IMR-90 (cell line): ENCODE data around the gene POLR2E. TPM values are rescaled to one million over a fixed set of nuclear protein-coding genes. Genes with fewer than 3 reads are reported as not detected.

Experiments used
- ATAC-seq: fragments of 200-7000 bp; cut with Tn5 transposase; 2 replicates; pipeline ENCODE4 v1.9.1; 2020; ENCODE audit warnings: low read depth, mild to moderate bottlenecking, moderate library complexity
- BruUV-seq: library from RNA; stranded (reverse); fragments of 400-500 nt; replicated peaks from 2 replicates; lab custom pipeline; 2021; lab: Mats Ljungman, UMichigan
- CTCF ChIA-PET: fragments of 300-600 bp; formaldehyde crosslinking; extraction: SDS; loops from one replicate; lab custom pipeline; 2021; ENCODE audit warnings: antibody characterized with exemption; lab: Yijun Ruan, JAX
- POLR2A ChIA-PET: fragments of 300-600 bp; sonication (Branson Sonifier 250); formaldehyde crosslinking; loops from one replicate; lab custom pipeline; 2022; ENCODE audit warnings: antibody characterized with exemption; ENCODE audit not compliant: unreplicated experiment; lab: Charles Lee
- DNase-seq: peaks from one replicate; pipeline ENCODE4 v3.0.0; 2013
- H2AFZ ChIP-seq: replicated peaks from 2 replicates; pipeline ENCODE3; 2013; ENCODE audit warnings: low read length, mild to moderate bottlenecking; ENCODE audit not compliant: poor library complexity
- H2AK5ac ChIP-seq: 2 replicates; pipeline ENCODE4 v1.6.1; 2013; ENCODE audit warnings: low read depth, low read length, inconsistent platforms
- H2AK9ac ChIP-seq: replicated peaks from 2 replicates; pipeline ENCODE3; 2013; ENCODE audit warnings: mild to moderate bottlenecking, low read depth, low read length, moderate library complexity; ENCODE audit not compliant: poor library complexity
- H2BK120ac ChIP-seq: 2 replicates; pipeline ENCODE4 v1.6.1; 2013; ENCODE audit warnings: low read depth, low read length, inconsistent platforms
- H2BK15ac ChIP-seq: 3 replicates; pipeline ENCODE4 v1.6.1; 2013; ENCODE audit warnings: low read depth, low read length, inconsistent platforms
- H2BK20ac ChIP-seq: 2 replicates; pipeline ENCODE4 v1.6.1; 2013; ENCODE audit warnings: low read depth, mild to moderate bottlenecking, inconsistent platforms, low read length, moderate library complexity
- H2BK5ac ChIP-seq: 2 replicates; pipeline ENCODE4 v1.6.1; 2013; ENCODE audit warnings: mild to moderate bottlenecking, low read depth, low read length, inconsistent platforms; ENCODE audit not compliant: poor library complexity, severe bottlenecking
- H3K14ac ChIP-seq: replicated peaks from 2 replicates; pipeline ENCODE4 v1.6.1; 2013; ENCODE audit warnings: low read depth, low read length, inconsistent platforms
- H3K18ac ChIP-seq: 2 replicates; pipeline ENCODE4 v1.6.1; 2013; ENCODE audit warnings: low read depth, low read length, control low read depth
- H3K23ac ChIP-seq: 2 replicates; pipeline ENCODE4 v1.6.1; 2013; ENCODE audit warnings: low read depth, low read length, inconsistent platforms
- H3K27ac ChIP-seq: 2 replicates; pipeline ENCODE4 v1.5.1; 2013; ENCODE audit warnings: mild to moderate bottlenecking, control low read depth, low read length; ENCODE audit not compliant: insufficient read depth
- H3K27me3 ChIP-seq: 2 replicates; pipeline ENCODE4 v1.6.1; 2013; ENCODE audit warnings: low read length; ENCODE audit not compliant: control insufficient read depth, insufficient read depth
- H3K36me3 ChIP-seq: 2 replicates; pipeline ENCODE4 v1.6.1; 2013; ENCODE audit warnings: low read length, mixed read lengths; ENCODE audit not compliant: control insufficient read depth, insufficient read depth
- H3K4ac ChIP-seq: 2 replicates; pipeline ENCODE4 v1.6.1; 2013; ENCODE audit warnings: low read depth, low read length, inconsistent platforms
- H3K4me1 ChIP-seq: 2 replicates; pipeline ENCODE4 v1.6.1; 2013; ENCODE audit warnings: low read length, mixed read lengths; ENCODE audit not compliant: control insufficient read depth, insufficient read depth
- H3K4me2 ChIP-seq: 2 replicates; pipeline ENCODE4 v1.6.1; 2013; ENCODE audit warnings: low read depth, mild to moderate bottlenecking, control low read depth, low read length, moderate library complexity
- H3K4me3 ChIP-seq: 2 replicates; pipeline ENCODE4 v1.5.1; 2013; ENCODE audit warnings: low read depth, mild to moderate bottlenecking, control low read depth, low read length, moderate library complexity; ENCODE audit not compliant: insufficient read depth
- H3K56ac ChIP-seq: 2 replicates; pipeline ENCODE4 v1.6.1; 2013; ENCODE audit warnings: low read length, inconsistent platforms; ENCODE audit not compliant: insufficient read depth; ENCODE audit errors: extremely low read depth
- H3K79me1 ChIP-seq, 2 experiments: 2 replicates each; pipeline ENCODE4 v1.6.1; 2013; ENCODE audit warnings: low read length in 2 of 2, inconsistent platforms in 1 of 2, low read depth in 1 of 2
- H3K9ac ChIP-seq: 2 replicates; pipeline ENCODE4 v1.6.1; 2013; ENCODE audit warnings: low read depth, low read length, control low read depth
- H3K9me1 ChIP-seq: 2 replicates; pipeline ENCODE4 v1.6.1; 2013; ENCODE audit warnings: low read length, inconsistent platforms; ENCODE audit not compliant: insufficient read depth
- H3K9me3 ChIP-seq: 2 replicates; pipeline ENCODE4 v1.6.1; 2013; ENCODE audit warnings: low read length; ENCODE audit not compliant: control insufficient read depth, insufficient read depth
- H4K20me1 ChIP-seq: 2 replicates; pipeline ENCODE4 v1.6.1; 2013; ENCODE audit warnings: low read length, inconsistent platforms; ENCODE audit not compliant: insufficient read depth
- H4K5ac ChIP-seq: 2 replicates; pipeline ENCODE4 v1.6.1; 2013; ENCODE audit warnings: mild to moderate bottlenecking, low read depth, low read length, control low read depth
- H4K8ac ChIP-seq, 2 experiments: 2 replicates each; pipeline ENCODE4 v1.6.1; 2013; ENCODE audit warnings: low read depth in 2 of 2, low read length in 2 of 2, control low read depth in 1 of 2, inconsistent platforms in 1 of 2
- H4K91ac ChIP-seq: 2 replicates; pipeline ENCODE4 v1.6.1; 2013; ENCODE audit warnings: low read depth, low read length, inconsistent platforms; ENCODE audit not compliant: insufficient read depth
- CEBPB ChIP-seq: IDR thresholded peaks from 2 replicates; pipeline ENCODE4 v1.6.1; 2012; ENCODE audit warnings: low read depth, low read length, improper control_type of control experiment
- CHD1 ChIP-seq: IDR thresholded peaks from 2 replicates; pipeline ENCODE4 v1.6.1; 2012; ENCODE audit warnings: low read depth, low read length, improper control_type of control experiment
- FOS ChIP-seq: fragments of 150-350 bp; IDR thresholded peaks from 2 replicates; pipeline ENCODE4 v1.6.1; 2016; ENCODE audit warnings: low read depth, low read length
- NFE2L2 ChIP-seq: fragments of 150-350 bp; IDR thresholded peaks from 2 replicates; pipeline ENCODE4 v1.6.1; 2016; ENCODE audit warnings: low read depth, mild to moderate bottlenecking, low read length
- RFX5 ChIP-seq: IDR thresholded peaks from 2 replicates; pipeline ENCODE4 v1.8.0; 2012; ENCODE audit warnings: low read depth, mild to moderate bottlenecking, low read length, moderate library complexity
- SMC3 ChIP-seq: fragments of 150-350 bp; IDR thresholded peaks from 2 replicates; pipeline ENCODE4 v1.6.1; 2016; ENCODE audit warnings: low read depth, mild to moderate bottlenecking, antibody characterized with exemption, low read length, moderate library complexity
- WGBS, 2 experiments: methylation state at CpG; one replicate each; pipeline versions ENCODE4 v1.1.5 to v1.1.7; 2013; ENCODE audit warnings: missing lambda C conversion rate in 2 of 2; ENCODE audit not compliant: insufficient read length in 1 of 2; ENCODE audit errors: extremely low coverage in 2 of 2; 5-methylcytosine and 5-hydroxymethylcytosine counted together
- dilution Hi-C: fragments of 300-500 bp; cut with HindIII; formaldehyde crosslinking; loops from one replicate; pipeline ENCODE4 v1.14.3; 2018; ENCODE audit warnings: low sequenced_read_pairs; ENCODE audit not compliant: unreplicated experiment
- in situ Hi-C: fragments of 300-500 bp; cut with MboI; formaldehyde crosslinking; loops from 3 replicates; pipeline ENCODE4 v1.14.3; 2019; ENCODE audit warnings: low sequenced_read_pairs, inconsistent platforms, mixed read lengths
- intact Hi-C: fragments of 100-400 bp; cut with micrococcal nuclease; formaldehyde crosslinking; loops from 2 replicates; pipeline ENCODE4 v1.10.0; 2022
- polyA plus RNA-seq, 3 experiments: library from polyadenylated mRNA; depleted of rRNA; stranded (reverse); fragments of >200 nt; gene quantifications; 2 replicates each; pipeline ENCODE4 v1.2.3, GENCODE V29; 2012; ENCODE audit warnings: low replicate concordance in 1 of 3
- total RNA-seq: library from RNA; depleted of rRNA; stranded (reverse); fragments of >200 nt; gene quantifications from 2 replicates; pipeline ENCODE4 v1.2.3, GENCODE V29; 2012
- TF ChIP-seq, protein P1 (sequence below): fragments of 150-350 bp; IDR thresholded peaks from 2 replicates; pipeline ENCODE4 v1.6.1; 2016; ENCODE audit warnings: low read depth, mild to moderate bottlenecking, low read length, moderate library complexity, borderline replicate concordance

The POLR2E gene
- total and polyA plus RNA-seq, 2 of the 4 experiments (the other 2 are of a cell fraction): 294 to 391 TPM

GRCh38 chr19:1074544-1075283 is 20.5 kb downstream of the POLR2E start:
- no peak overlapping the region for H3K9ac ChIP-seq

More at GRCh38 chr19:1074544-1075283, 20.5 kb downstream of the POLR2E start:
- Histone ChIP-seq H2BK120ac (no peak overlapping the region), H3K18ac (no peak overlapping the region), H3K27ac (no peak overlapping the region), H3K79me1 (no peaks in the 10 kb centered on the region), H3K4ac (no peak overlapping the region), H2BK5ac (no peak overlapping the region), H3K4me1 (no peaks in the 10 kb centered on the region), H3K9me3 (peaks cover 2% of the 10 kb centered on the region; the same call in 1 of the 2 replicates), H4K8ac (no peak overlapping the region), H4K5ac (no peak overlapping the region), H3K36me3 (no peaks in the 10 kb centered on the region), H3K9me1 (no peaks in the 10 kb centered on the region), H2AFZ (peak overlapping the region; percentile 41), H3K27me3 (peaks cover 21% of the 10 kb centered on the region), H3K23ac (no peak overlapping the region), H2AK9ac (no peak overlapping the region), H3K56ac (no peak overlapping the region), H3K4me3 (peak overlapping the region; percentile 29; the same call in 1 of the 2 replicates), H4K20me1 (no peaks in the 10 kb centered on the region; the same call in 1 of the 2 replicates), H4K91ac (no peak overlapping the region), H2BK20ac (no peak overlapping the region), H3K4me2 (no peak overlapping the region), H2AK5ac (no peak overlapping the region), H2BK15ac (no peak overlapping the region), H3K14ac (no peak overlapping the region)
- DNase-seq (no peak), ATAC-seq (no peak)
- in situ Hi-C loops (no loop called here), intact Hi-C loops (no loop called here), dilution Hi-C loops (no loop called here)
- TF ChIP-seq RFX5 (no peak), CEBPB (no peak), FOS (no peak), SMC3 (no peak), CHD1 (no peak), NFE2L2 (no peak)
- TF ChIP-seq, protein P1, sequence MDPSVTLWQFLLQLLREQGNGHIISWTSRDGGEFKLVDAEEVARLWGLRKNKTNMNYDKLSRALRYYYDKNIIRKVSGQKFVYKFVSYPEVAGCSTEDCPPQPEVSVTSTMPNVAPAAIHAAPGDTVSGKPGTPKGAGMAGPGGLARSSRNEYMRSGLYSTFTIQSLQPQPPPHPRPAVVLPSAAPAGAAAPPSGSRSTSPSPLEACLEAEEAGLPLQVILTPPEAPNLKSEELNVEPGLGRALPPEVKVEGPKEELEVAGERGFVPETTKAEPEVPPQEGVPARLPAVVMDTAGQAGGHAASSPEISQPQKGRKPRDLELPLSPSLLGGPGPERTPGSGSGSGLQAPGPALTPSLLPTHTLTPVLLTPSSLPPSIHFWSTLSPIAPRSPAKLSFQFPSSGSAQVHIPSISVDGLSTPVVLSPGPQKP: no peak
- WGBS, 2 experiments: 91% methylated on average over 9 of the region's 54 CpGs; no CpG with 5 or more reads in 1 of the 2 experiments
- POLR2A ChIA-PET: no interaction called here
- BruUV-seq: no TSS peak
- CTCF ChIA-PET: no interaction called here
